WTC11 (cell line): ENCODE measurements around the gene VPREB3.

Source experiments
- CREB1 ChIP-seq: sonication (generic); formaldehyde crosslinking; IDR thresholded peaks from 2 replicates; pipeline ENCODE4 v1.8.0; 2023; ENCODE audit warnings: mild to moderate bottlenecking, missing genetic modification reagents
- RELA ChIP-seq: sonication (generic); formaldehyde crosslinking; IDR thresholded peaks from 2 replicates; pipeline ENCODE4 v1.8.1; 2022; ENCODE audit warnings: missing genetic modification reagents, mild to moderate bottlenecking, borderline replicate concordance
- SMAD3 ChIP-seq: sonication (generic); formaldehyde crosslinking; IDR thresholded peaks from 2 replicates; pipeline ENCODE4 v1.8.0; 2022; ENCODE audit warnings: missing genetic modification reagents, mild to moderate bottlenecking, borderline replicate concordance
- TF ChIP-seq, protein P1 (sequence below): fragments of 250-450 bp; sonication (Bioruptor Pico); IDR thresholded peaks from 2 replicates; pipeline ENCODE4 v1.9.0; 2021; ENCODE audit warnings: mild to moderate bottlenecking
- TF ChIP-seq, protein P2 (sequence below): sonication (generic); formaldehyde crosslinking; IDR thresholded peaks from 2 replicates; pipeline ENCODE4 v1.8.1; 2023; ENCODE audit warnings: mild to moderate bottlenecking, missing genetic modification reagents, moderate library complexity
- TF ChIP-seq, protein P3 (sequence below): fragments of 250-450 bp; sonication (Bioruptor Pico); IDR thresholded peaks from 2 replicates; pipeline ENCODE4 v2.1.2; 2022; ENCODE audit warnings: mild to moderate bottlenecking, moderate library complexity
- TF ChIP-seq, protein P4 (sequence below): sonication (generic); formaldehyde crosslinking; IDR thresholded peaks from 2 replicates; pipeline ENCODE4 v1.8.0; 2022; ENCODE audit warnings: mild to moderate bottlenecking, missing genetic modification reagents
- TF ChIP-seq, protein P5 (sequence below): fragments of 200-600 bp; IDR thresholded peaks from 2 replicates; pipeline ENCODE4 v1.8.0; 2022; ENCODE audit warnings: antibody characterized with exemption
- TF ChIP-seq, protein P6 (sequence below): sonication (generic); formaldehyde crosslinking; IDR thresholded peaks from 2 replicates; pipeline ENCODE4 v1.8.1; 2022; ENCODE audit warnings: missing genetic modification reagents, borderline replicate concordance

DNA sequence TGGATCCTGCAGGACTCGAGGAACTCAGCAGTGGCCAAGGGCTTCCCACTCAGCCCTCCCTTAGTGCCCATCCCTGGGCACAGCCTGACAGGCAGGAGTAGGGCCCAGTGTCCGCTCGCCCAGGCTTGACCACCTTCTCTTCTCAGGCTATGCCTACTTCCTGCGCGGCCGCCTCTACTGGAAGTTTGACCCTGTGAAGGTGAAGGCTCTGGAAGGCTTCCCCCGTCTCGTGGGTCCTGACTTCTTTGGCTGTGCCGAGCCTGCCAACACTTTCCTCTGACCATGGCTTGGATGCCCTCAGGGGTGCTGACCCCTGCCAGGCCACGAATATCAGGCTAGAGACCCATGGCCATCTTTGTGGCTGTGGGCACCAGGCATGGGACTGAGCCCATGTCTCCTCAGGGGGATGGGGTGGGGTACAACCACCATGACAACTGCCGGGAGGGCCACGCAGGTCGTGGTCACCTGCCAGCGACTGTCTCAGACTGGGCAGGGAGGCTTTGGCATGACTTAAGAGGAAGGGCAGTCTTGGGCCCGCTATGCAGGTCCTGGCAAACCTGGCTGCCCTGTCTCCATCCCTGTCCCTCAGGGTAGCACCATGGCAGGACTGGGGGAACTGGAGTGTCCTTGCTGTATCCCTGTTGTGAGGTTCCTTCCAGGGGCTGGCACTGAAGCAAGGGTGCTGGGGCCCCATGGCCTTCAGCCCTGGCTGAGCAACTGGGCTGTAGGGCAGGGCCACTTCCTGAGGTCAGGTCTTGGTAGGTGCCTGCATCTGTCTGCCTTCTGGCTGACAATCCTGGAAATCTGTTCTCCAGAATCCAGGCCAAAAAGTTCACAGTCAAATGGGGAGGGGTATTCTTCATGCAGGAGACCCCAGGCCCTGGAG, 29.3 kb upstream of the VPREB3 start:
- TF ChIP-seq, protein P1, sequence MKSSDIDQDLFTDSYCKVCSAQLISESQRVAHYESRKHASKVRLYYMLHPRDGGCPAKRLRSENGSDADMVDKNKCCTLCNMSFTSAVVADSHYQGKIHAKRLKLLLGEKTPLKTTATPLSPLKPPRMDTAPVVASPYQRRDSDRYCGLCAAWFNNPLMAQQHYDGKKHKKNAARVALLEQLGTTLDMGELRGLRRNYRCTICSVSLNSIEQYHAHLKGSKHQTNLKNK (CRISPR knock-in tag), result no peak
- TF ChIP-seq, protein P2, sequence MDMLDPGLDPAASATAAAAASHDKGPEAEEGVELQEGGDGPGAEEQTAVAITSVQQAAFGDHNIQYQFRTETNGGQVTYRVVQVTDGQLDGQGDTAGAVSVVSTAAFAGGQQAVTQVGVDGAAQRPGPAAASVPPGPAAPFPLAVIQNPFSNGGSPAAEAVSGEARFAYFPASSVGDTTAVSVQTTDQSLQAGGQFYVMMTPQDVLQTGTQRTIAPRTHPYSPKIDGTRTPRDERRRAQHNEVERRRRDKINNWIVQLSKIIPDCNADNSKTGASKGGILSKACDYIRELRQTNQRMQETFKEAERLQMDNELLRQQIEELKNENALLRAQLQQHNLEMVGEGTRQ (CRISPR knock-in tag), result no peak
- TF ChIP-seq, protein P3, sequence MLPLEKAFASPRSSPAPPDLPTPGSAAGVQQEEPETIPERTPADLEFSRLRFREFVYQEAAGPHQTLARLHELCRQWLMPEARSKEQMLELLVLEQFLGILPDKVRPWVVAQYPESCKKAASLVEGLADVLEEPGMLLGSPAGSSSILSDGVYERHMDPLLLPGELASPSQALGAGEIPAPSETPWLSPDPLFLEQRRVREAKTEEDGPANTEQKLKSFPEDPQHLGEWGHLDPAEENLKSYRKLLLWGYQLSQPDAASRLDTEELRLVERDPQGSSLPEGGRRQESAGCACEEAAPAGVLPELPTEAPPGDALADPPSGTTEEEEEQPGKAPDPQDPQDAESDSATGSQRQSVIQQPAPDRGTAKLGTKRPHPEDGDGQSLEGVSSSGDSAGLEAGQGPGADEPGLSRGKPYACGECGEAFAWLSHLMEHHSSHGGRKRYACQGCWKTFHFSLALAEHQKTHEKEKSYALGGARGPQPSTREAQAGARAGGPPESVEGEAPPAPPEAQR (CRISPR knock-in tag), result no peak
- TF ChIP-seq, protein P4, sequence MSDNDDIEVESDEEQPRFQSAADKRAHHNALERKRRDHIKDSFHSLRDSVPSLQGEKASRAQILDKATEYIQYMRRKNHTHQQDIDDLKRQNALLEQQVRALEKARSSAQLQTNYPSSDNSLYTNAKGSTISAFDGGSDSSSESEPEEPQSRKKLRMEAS (CRISPR knock-in tag), result no peak
- TF ChIP-seq, protein P5, sequence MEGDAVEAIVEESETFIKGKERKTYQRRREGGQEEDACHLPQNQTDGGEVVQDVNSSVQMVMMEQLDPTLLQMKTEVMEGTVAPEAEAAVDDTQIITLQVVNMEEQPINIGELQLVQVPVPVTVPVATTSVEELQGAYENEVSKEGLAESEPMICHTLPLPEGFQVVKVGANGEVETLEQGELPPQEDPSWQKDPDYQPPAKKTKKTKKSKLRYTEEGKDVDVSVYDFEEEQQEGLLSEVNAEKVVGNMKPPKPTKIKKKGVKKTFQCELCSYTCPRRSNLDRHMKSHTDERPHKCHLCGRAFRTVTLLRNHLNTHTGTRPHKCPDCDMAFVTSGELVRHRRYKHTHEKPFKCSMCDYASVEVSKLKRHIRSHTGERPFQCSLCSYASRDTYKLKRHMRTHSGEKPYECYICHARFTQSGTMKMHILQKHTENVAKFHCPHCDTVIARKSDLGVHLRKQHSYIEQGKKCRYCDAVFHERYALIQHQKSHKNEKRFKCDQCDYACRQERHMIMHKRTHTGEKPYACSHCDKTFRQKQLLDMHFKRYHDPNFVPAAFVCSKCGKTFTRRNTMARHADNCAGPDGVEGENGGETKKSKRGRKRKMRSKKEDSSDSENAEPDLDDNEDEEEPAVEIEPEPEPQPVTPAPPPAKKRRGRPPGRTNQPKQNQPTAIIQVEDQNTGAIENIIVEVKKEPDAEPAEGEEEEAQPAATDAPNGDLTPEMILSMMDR, result no peak
- TF ChIP-seq RELA (no peak), CREB1 (CRISPR knock-in tag) (no peak), SMAD3 (no peak)
- TF ChIP-seq, protein P6, sequence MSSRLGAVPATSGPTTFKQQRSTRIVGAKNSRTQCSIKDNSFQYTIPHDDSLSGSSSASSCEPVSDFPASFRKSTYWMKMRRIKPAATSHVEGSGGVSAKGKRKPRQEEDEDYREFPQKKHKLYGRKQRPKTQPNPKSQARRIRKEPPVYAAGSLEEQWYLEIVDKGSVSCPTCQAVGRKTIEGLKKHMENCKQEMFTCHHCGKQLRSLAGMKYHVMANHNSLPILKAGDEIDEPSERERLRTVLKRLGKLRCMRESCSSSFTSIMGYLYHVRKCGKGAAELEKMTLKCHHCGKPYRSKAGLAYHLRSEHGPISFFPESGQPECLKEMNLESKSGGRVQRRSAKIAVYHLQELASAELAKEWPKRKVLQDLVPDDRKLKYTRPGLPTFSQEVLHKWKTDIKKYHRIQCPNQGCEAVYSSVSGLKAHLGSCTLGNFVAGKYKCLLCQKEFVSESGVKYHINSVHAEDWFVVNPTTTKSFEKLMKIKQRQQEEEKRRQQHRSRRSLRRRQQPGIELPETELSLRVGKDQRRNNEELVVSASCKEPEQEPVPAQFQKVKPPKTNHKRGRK, result no peak
